ENCODE results near the gene PRKAG2.

DNA sequence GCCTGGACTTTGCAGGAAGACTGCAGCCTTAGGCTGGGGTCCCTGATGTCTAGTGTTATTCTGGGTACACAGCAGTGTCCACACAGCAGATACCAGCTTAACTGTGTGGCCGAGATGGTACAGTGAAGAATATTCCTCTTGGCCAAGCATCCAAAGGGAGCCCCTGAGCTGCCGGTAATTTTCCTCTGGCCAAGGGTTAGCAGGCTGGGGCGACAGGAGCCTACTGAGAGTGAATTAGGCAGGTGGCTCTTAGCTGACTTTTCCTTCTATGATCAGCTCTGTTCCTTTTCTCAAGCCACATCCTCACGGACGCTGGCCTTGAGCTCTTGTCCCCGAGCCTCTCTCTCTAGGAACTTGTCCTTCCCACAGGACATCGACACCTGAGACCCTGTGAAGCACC, 29.8 kb downstream of the PRKAG2 start:
- TF ChIP-seq, protein P1, sequence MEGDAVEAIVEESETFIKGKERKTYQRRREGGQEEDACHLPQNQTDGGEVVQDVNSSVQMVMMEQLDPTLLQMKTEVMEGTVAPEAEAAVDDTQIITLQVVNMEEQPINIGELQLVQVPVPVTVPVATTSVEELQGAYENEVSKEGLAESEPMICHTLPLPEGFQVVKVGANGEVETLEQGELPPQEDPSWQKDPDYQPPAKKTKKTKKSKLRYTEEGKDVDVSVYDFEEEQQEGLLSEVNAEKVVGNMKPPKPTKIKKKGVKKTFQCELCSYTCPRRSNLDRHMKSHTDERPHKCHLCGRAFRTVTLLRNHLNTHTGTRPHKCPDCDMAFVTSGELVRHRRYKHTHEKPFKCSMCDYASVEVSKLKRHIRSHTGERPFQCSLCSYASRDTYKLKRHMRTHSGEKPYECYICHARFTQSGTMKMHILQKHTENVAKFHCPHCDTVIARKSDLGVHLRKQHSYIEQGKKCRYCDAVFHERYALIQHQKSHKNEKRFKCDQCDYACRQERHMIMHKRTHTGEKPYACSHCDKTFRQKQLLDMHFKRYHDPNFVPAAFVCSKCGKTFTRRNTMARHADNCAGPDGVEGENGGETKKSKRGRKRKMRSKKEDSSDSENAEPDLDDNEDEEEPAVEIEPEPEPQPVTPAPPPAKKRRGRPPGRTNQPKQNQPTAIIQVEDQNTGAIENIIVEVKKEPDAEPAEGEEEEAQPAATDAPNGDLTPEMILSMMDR (IDR thresholded peaks at IDR 0.05), result no peak
- no peak for TF ChIP-seq EP300 (IDR thresholded peaks at IDR 0.05; ENCODE audit: low read depth)
- no peak for TF ChIP-seq POLR2A (IDR thresholded peaks at IDR 0.05)
- TF ChIP-seq POLR2AphosphoS5 (IDR thresholded peaks at IDR 0.05), result no peak

All from transverse colon (tissue), 4 donors.